Esophagus muscularis mucosa (tissue), 4 donors: ENCODE measurements around the gene VSIG8. TPM values are rescaled to one million over a fixed set of nuclear protein-coding genes. Genes with fewer than 3 reads are reported as not detected.

Source experiments
- DNase-seq: peaks from one replicate; pipeline ENCODE4 v3.0.0-alpha.2; 2017; ENCODE audit errors: extremely low spot score
- H3K27ac ChIP-seq, 4 donors: fragments of 200-600 bp; sonication (generic); replicated peaks in 1 of 4; 1 replicate in 3 of 4; 2 replicates in 1 of 4; pipeline ENCODE4 v1.5.1; 2016 to 2019; ENCODE audit warnings: mild to moderate bottlenecking in 1 of 4
- H3K27me3 ChIP-seq, 4 donors: fragments of 200-600 bp; sonication (generic); one replicate each; pipeline versions ENCODE4 v1.5.1 to v1.6.0; 2016 to 2019
- H3K36me3 ChIP-seq, 4 donors: fragments of 200-600 bp; sonication (generic); one replicate each; pipeline ENCODE4 v1.5.1; 2016 to 2019
- H3K4me1 ChIP-seq, 4 donors: fragments of 200-600 bp; sonication (generic); one replicate each; pipeline ENCODE4 v1.5.1; 2016 to 2019
- H3K4me3 ChIP-seq, 4 donors: fragments of 200-600 bp; sonication (generic); 1 replicate in 2 of 4; 2 replicates in 2 of 4; pipeline ENCODE4 v1.5.1; 2016 to 2019; ENCODE audit warnings: mild to moderate bottlenecking in 4 of 4, moderate library complexity in 1 of 4
- H3K9me3 ChIP-seq, 4 donors: fragments of 200-600 bp; sonication (generic); 1 replicate in 3 of 4; 2 replicates in 1 of 4; pipeline ENCODE4 v1.5.1; 2016 to 2019
- CTCF ChIP-seq, 3 experiments: fragments of 200-600 bp in 2 of 3; fragments of 450-650 bp in 1 of 3; sonication (generic) in 2 of 3; IDR thresholded peaks; one replicate each; pipeline ENCODE4 v1.5.1; 2017 to 2019; ENCODE audit warnings: antibody characterized with exemption in 3 of 3, mild to moderate bottlenecking in 2 of 3, moderate library complexity in 1 of 3
- EP300 ChIP-seq: sonication (generic); formaldehyde crosslinking; IDR thresholded peaks from one replicate; pipeline ENCODE4 v1.6.1; 2017; ENCODE audit warnings: antibody characterized with exemption
- POLR2A ChIP-seq: fragments of 450-650 bp; IDR thresholded peaks from one replicate; pipeline ENCODE4 v1.6.1; 2017; ENCODE audit warnings: antibody characterized with exemption, moderate library complexity, mild to moderate bottlenecking, low read depth
- POLR2AphosphoS5 ChIP-seq, 2 donors: sonication (generic); formaldehyde crosslinking; IDR thresholded peaks; one replicate each; pipeline ENCODE4 v1.6.1; 2017; ENCODE audit warnings: antibody characterized with exemption in 2 of 2
- WGBS: methylation state at CpG from one replicate; pipeline ENCODE4 v1.1.5; 2018; 5-methylcytosine and 5-hydroxymethylcytosine counted together
- intact Hi-C: fragments of 100-400 bp; cut with DNase I; formaldehyde crosslinking; loops from one replicate; pipeline ENCODE4 v1.15.1; 2023
- total RNA-seq, 4 donors: library from RNA; depleted of rRNA; stranded (reverse); fragments of >200 nt; gene quantifications; one replicate each; pipeline versions ENCODE4 v1.1.0 to v1.2.1, GENCODE V29; 2016

The VSIG8 gene
- total RNA-seq, 4 donors from 2014 or later: not detected

GRCh38 chr1:159869173-159869572 is 6.7 kb upstream of the VSIG8 start:
- no peak for TF ChIP-seq CTCF (IDR thresholded peaks at IDR 0.05)
- no peak for TF ChIP-seq POLR2A
- no peak for TF ChIP-seq EP300
- no peak for TF ChIP-seq POLR2AphosphoS5 (IDR thresholded peaks at IDR 0.05)
- H3K27me3 ChIP-seq: peaks cover 0 to 25% (median 0%) of the 10 kb centered on the region in 4 donors
- no peak for DNase-seq
- intact Hi-C loops: no loop called here
- H3K27ac ChIP-seq: no peak overlapping the region
- peaks cover 15 to 21% (median 19%) of the 10 kb centered on the region in 4 donors for H3K4me1 ChIP-seq
- H3K4me3 ChIP-seq: no peak overlapping the region
- H3K36me3 ChIP-seq: no peaks in the 10 kb centered on the region
- WGBS: 70% methylated on average over 4 of the region's 4 CpGs
- no peaks in the 10 kb centered on the region for H3K9me3 ChIP-seq

GRCh38 chr1:159868766-159869165 is 6.3 kb upstream of the VSIG8 start:
- 89% methylated on average over 2 of the region's 3 CpGs for WGBS
- no peak for DNase-seq
- TF ChIP-seq POLR2A (no peak), EP300 (no peak), POLR2AphosphoS5 (IDR thresholded peaks at IDR 0.05) (no peak), CTCF (IDR thresholded peaks at IDR 0.05) (no peak)
- intact Hi-C loops: no loop called here
- Histone ChIP-seq H3K36me3 (no peaks in the 10 kb centered on the region), H3K27me3 (peaks cover 0 to 25% (median 0%) of the 10 kb centered on the region in 4 donors), H3K27ac (no peak overlapping the region), H3K9me3 (no peaks in the 10 kb centered on the region), H3K4me1 (peaks cover 15 to 21% (median 19%) of the 10 kb centered on the region in 4 donors), H3K4me3 (no peak overlapping the region)

- H3K9me3 ChIP-seq: no peaks in the 10 kb centered on the region
- peaks cover 15 to 21% (median 19%) of the 10 kb centered on the region in 4 donors for H3K4me1 ChIP-seq
- H3K27me3 ChIP-seq: peaks cover 0 to 18% (median 0%) of the 10 kb centered on the region in 4 donors
- no peak overlapping the region for H3K4me3 ChIP-seq
- TF ChIP-seq POLR2AphosphoS5 (IDR thresholded peaks at IDR 0.05) (no peak), POLR2A (no peak), EP300 (no peak), CTCF (IDR thresholded peaks at IDR 0.05) (no peak)
- intact Hi-C loops: no loop called here
- H3K27ac ChIP-seq: peak overlapping the region; percentile 3 to 19 (median 14)
- no peaks in the 10 kb centered on the region for H3K36me3 ChIP-seq
- no peak for DNase-seq
- 25% methylated on average over 8 of the region's 9 CpGs for WGBS
These were observed 5.2 kb upstream of the VSIG8 start for GRCh38 chr1:159867664-159868026.

GRCh38 chr1:159866905-159867663 is 4.6 kb upstream of the VSIG8 start:
- H3K4me3 ChIP-seq: no peak overlapping the region

More at GRCh38 chr1:159866905-159867663, 4.6 kb upstream of the VSIG8 start:
- intact Hi-C loops: no loop called here
- WGBS: 75% methylated on average over 14 of the region's 14 CpGs
- peak overlapping the region; percentile 3 to 19 (median 14) for H3K27ac ChIP-seq
- DNase-seq: no peak
- peaks cover 15 to 21% (median 19%) of the 10 kb centered on the region in 4 donors for H3K4me1 ChIP-seq
- H3K36me3 ChIP-seq: no peaks in the 10 kb centered on the region
- no peak for TF ChIP-seq POLR2A
- no peak for TF ChIP-seq POLR2AphosphoS5 (IDR thresholded peaks at IDR 0.05)
- TF ChIP-seq CTCF (IDR thresholded peaks at IDR 0.05): no peak
- TF ChIP-seq EP300: no peak
- peaks cover 0 to 13% (median 0%) of the 10 kb centered on the region in 4 donors for H3K27me3 ChIP-seq
- H3K9me3 ChIP-seq: no peaks in the 10 kb centered on the region
